GM21447 (cell line): ENCODE measurements around the gene TAS2R50.

Experiments
- ATAC-seq: cut with Tn5 transposase; IDR thresholded peaks from one replicate; pipeline ENCODE4 v1.9.1; 2021; ENCODE audit not compliant: unreplicated experiment

TAS2R50 gene

GRCh38 chr12:10956085-10956484 lies 30.6 kb downstream of the TAS2R50 start:
- no peak for ATAC-seq

GRCh38 chr12:10952645-10953044 lies 34.1 kb downstream of the TAS2R50 start:
- ATAC-seq = no peak

- no peak for ATAC-seq
These were observed 43.5 kb downstream of the TAS2R50 start for GRCh38 chr12:10943167-10943566.

GRCh38 chr12:10941916-10942607 lies 44.6 kb downstream of the TAS2R50 start:
- ATAC-seq = no peak

- no peak for ATAC-seq
These were observed 45.3 kb downstream of the TAS2R50 start for GRCh38 chr12:10941369-10941768.

GRCh38 chr12:10940389-10940788 lies 46.3 kb downstream of the TAS2R50 start:
- ATAC-seq = no peak

GRCh38 chr12:10939163-10939562 lies 47.5 kb downstream of the TAS2R50 start, which contains the start of gene TAS2R14:
Gene TAS2R14, minus strand, starts transcription at chr12:10939263. Its CDS starts 56 bp downstream, at chr12:10939207.
- ATAC-seq = no peak

- no peak for ATAC-seq
These were observed 50.2 kb downstream of the TAS2R50 start for GRCh38 chr12:10936506-10936905.
